ENCODE results near the gene BEND2. TPM values are rescaled to one million over a fixed set of nuclear protein-coding genes. Genes with fewer than 3 reads are reported as not detected.

Gene BEND2
- polyA plus RNA-seq, 1 donor from 2014 or later, result not detected

DNA sequence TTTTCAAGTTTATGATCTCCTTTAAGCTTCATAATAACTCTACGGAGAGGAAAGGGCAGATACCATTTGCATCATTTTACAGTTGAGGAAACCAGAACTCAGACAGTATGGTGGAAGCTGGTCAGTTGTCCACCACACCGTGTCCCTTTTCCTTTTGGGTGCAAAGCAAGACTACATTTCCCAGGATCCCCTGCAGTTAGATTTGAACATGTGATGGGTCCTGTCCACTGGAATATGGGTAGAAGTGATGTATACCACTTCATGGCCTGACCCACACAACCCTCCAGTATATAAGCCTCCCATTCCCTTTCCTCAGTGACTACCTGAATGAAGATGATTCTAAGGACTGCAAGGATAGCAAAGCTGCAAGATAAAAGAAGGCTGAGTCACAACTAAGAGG is 74.7 kb downstream of the BEND2 start:
- no peaks in the 10 kb centered on the region for H3K79me2 ChIP-seq (replicated peaks; ENCODE audit: insufficient read depth, low read length)
- H4K20me1 ChIP-seq (ENCODE audit: insufficient read depth), result no peaks in the 10 kb centered on the region
- H3K9me3 ChIP-seq (ENCODE audit: low read length), result no peaks in the 10 kb centered on the region
- H3K36me3 ChIP-seq (ENCODE audit: insufficient read depth, low read length), result no peaks in the 10 kb centered on the region
- no peaks in the 10 kb centered on the region for H3K9me2 ChIP-seq (ENCODE audit: insufficient read depth, low read length)
- no peak overlapping the region for H3K27ac ChIP-seq (ENCODE audit: low read length)
- no peak overlapping the region for H3K4me2 ChIP-seq (ENCODE audit: low read length)
- H3K4me3 ChIP-seq (ENCODE audit: low read length), result no peak overlapping the region
- no peak overlapping the region for H2AFZ ChIP-seq (ENCODE audit: low read depth, low read length)
- H3K27me3 ChIP-seq (ENCODE audit: insufficient read depth, low read depth, low read length), result no peaks in the 10 kb centered on the region
- no peak overlapping the region for H3K9ac ChIP-seq (ENCODE audit: low read length)
- no peaks in the 10 kb centered on the region for H3F3A ChIP-seq (ENCODE audit: insufficient read depth, low read length, poor library complexity, severe bottlenecking)
- TF ChIP-seq MXI1 (conservative IDR thresholded peaks at IDR 0.05; ENCODE audit: poor library complexity, severe bottlenecking) (no peak), POLR2AphosphoS5 (IDR thresholded peaks at IDR 0.05) (no peak), SMC3 (conservative IDR thresholded peaks at IDR 0.05; ENCODE audit: poor library complexity) (no peak), EP300 (conservative IDR thresholded peaks at IDR 0.05; ENCODE audit: poor library complexity, severe bottlenecking) (no peak), TAF1 (IDR thresholded peaks at IDR 0.05; ENCODE audit: low read depth) (no peak), RAD21 (conservative IDR thresholded peaks at IDR 0.05) (no peak), EZH2 (IDR thresholded peaks at IDR 0.05; ENCODE audit: borderline replicate concordance, insufficient read depth, low read length, poor library complexity, severe bottlenecking) (no peak)
- TF ChIP-seq, protein P1, sequence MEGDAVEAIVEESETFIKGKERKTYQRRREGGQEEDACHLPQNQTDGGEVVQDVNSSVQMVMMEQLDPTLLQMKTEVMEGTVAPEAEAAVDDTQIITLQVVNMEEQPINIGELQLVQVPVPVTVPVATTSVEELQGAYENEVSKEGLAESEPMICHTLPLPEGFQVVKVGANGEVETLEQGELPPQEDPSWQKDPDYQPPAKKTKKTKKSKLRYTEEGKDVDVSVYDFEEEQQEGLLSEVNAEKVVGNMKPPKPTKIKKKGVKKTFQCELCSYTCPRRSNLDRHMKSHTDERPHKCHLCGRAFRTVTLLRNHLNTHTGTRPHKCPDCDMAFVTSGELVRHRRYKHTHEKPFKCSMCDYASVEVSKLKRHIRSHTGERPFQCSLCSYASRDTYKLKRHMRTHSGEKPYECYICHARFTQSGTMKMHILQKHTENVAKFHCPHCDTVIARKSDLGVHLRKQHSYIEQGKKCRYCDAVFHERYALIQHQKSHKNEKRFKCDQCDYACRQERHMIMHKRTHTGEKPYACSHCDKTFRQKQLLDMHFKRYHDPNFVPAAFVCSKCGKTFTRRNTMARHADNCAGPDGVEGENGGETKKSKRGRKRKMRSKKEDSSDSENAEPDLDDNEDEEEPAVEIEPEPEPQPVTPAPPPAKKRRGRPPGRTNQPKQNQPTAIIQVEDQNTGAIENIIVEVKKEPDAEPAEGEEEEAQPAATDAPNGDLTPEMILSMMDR (IDR thresholded peaks at IDR 0.05; ENCODE audit: poor library complexity, severe bottlenecking), result no peak
- TF ChIP-seq, protein P2, sequence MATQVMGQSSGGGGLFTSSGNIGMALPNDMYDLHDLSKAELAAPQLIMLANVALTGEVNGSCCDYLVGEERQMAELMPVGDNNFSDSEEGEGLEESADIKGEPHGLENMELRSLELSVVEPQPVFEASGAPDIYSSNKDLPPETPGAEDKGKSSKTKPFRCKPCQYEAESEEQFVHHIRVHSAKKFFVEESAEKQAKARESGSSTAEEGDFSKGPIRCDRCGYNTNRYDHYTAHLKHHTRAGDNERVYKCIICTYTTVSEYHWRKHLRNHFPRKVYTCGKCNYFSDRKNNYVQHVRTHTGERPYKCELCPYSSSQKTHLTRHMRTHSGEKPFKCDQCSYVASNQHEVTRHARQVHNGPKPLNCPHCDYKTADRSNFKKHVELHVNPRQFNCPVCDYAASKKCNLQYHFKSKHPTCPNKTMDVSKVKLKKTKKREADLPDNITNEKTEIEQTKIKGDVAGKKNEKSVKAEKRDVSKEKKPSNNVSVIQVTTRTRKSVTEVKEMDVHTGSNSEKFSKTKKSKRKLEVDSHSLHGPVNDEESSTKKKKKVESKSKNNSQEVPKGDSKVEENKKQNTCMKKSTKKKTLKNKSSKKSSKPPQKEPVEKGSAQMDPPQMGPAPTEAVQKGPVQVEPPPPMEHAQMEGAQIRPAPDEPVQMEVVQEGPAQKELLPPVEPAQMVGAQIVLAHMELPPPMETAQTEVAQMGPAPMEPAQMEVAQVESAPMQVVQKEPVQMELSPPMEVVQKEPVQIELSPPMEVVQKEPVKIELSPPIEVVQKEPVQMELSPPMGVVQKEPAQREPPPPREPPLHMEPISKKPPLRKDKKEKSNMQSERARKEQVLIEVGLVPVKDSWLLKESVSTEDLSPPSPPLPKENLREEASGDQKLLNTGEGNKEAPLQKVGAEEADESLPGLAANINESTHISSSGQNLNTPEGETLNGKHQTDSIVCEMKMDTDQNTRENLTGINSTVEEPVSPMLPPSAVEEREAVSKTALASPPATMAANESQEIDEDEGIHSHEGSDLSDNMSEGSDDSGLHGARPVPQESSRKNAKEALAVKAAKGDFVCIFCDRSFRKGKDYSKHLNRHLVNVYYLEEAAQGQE (IDR thresholded peaks at IDR 0.05; ENCODE audit: borderline replicate concordance), result no peak

DNA sequence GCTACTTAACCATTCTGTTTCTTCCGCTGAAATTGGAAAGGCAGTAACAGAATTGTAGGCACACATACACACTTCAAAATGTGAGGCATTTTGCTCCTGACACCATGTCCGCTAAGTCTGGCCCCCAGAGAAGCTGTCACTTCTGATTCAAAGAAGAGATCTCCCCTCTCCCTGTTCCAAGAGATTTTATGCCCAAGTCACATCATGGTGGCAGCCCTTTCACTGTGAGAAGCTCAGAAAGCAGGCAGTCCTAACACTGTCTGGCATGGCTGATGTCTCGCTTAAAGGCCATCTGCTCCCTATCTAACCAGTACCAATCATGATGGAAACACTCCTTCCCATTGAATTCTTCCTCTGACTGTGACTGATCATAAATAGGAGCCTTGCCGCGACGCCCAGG is 83.9 kb downstream of the BEND2 start:
- Histone ChIP-seq H3F3A (ENCODE audit: insufficient read depth, low read length, poor library complexity, severe bottlenecking) (no peaks in the 10 kb centered on the region), H3K9me2 (ENCODE audit: insufficient read depth, low read length) (no peaks in the 10 kb centered on the region), H3K36me3 (ENCODE audit: insufficient read depth, low read length) (no peaks in the 10 kb centered on the region), H3K9me3 (ENCODE audit: low read length) (no peaks in the 10 kb centered on the region), H3K27me3 (ENCODE audit: insufficient read depth, low read depth, low read length) (no peaks in the 10 kb centered on the region), H3K9ac (ENCODE audit: low read length) (no peak overlapping the region), H2AFZ (ENCODE audit: low read depth, low read length) (no peak overlapping the region), H3K4me3 (ENCODE audit: low read length) (no peak overlapping the region), H3K27ac (ENCODE audit: low read length) (no peak overlapping the region), H4K20me1 (ENCODE audit: insufficient read depth) (no peaks in the 10 kb centered on the region), H3K79me2 (replicated peaks; ENCODE audit: insufficient read depth, low read length) (no peaks in the 10 kb centered on the region), H3K4me2 (ENCODE audit: low read length) (no peak overlapping the region)
- TF ChIP-seq RAD21 (conservative IDR thresholded peaks at IDR 0.05), result no peak
- no peak for TF ChIP-seq EP300 (conservative IDR thresholded peaks at IDR 0.05; ENCODE audit: poor library complexity, severe bottlenecking)
- TF ChIP-seq MXI1 (conservative IDR thresholded peaks at IDR 0.05; ENCODE audit: poor library complexity, severe bottlenecking), result no peak
- TF ChIP-seq EZH2 (IDR thresholded peaks at IDR 0.05; ENCODE audit: borderline replicate concordance, insufficient read depth, low read length, poor library complexity, severe bottlenecking), result no peak
- TF ChIP-seq TAF1 (IDR thresholded peaks at IDR 0.05; ENCODE audit: low read depth), result no peak
- TF ChIP-seq, protein P1 (IDR thresholded peaks at IDR 0.05; ENCODE audit: poor library complexity, severe bottlenecking), result no peak
- TF ChIP-seq, protein P2 (IDR thresholded peaks at IDR 0.05; ENCODE audit: borderline replicate concordance), result no peak
